GM12872 (cell line): Measurements from ENCODE around the gene CDH22.

Experiments
- TF ChIP-seq, protein P1 (sequence below): IDR thresholded peaks from 3 replicates; pipeline ENCODE4 v1.5.1; 2011; ENCODE audit warnings: low read depth, mild to moderate bottlenecking, low read length, moderate library complexity; ENCODE audit not compliant: insufficient read depth

Gene CDH22

GRCh38 chr20:46221256-46221833 is 87.0 kb downstream of the CDH22 start:
- TF ChIP-seq, protein P1, sequence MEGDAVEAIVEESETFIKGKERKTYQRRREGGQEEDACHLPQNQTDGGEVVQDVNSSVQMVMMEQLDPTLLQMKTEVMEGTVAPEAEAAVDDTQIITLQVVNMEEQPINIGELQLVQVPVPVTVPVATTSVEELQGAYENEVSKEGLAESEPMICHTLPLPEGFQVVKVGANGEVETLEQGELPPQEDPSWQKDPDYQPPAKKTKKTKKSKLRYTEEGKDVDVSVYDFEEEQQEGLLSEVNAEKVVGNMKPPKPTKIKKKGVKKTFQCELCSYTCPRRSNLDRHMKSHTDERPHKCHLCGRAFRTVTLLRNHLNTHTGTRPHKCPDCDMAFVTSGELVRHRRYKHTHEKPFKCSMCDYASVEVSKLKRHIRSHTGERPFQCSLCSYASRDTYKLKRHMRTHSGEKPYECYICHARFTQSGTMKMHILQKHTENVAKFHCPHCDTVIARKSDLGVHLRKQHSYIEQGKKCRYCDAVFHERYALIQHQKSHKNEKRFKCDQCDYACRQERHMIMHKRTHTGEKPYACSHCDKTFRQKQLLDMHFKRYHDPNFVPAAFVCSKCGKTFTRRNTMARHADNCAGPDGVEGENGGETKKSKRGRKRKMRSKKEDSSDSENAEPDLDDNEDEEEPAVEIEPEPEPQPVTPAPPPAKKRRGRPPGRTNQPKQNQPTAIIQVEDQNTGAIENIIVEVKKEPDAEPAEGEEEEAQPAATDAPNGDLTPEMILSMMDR, result no peak

DNA sequence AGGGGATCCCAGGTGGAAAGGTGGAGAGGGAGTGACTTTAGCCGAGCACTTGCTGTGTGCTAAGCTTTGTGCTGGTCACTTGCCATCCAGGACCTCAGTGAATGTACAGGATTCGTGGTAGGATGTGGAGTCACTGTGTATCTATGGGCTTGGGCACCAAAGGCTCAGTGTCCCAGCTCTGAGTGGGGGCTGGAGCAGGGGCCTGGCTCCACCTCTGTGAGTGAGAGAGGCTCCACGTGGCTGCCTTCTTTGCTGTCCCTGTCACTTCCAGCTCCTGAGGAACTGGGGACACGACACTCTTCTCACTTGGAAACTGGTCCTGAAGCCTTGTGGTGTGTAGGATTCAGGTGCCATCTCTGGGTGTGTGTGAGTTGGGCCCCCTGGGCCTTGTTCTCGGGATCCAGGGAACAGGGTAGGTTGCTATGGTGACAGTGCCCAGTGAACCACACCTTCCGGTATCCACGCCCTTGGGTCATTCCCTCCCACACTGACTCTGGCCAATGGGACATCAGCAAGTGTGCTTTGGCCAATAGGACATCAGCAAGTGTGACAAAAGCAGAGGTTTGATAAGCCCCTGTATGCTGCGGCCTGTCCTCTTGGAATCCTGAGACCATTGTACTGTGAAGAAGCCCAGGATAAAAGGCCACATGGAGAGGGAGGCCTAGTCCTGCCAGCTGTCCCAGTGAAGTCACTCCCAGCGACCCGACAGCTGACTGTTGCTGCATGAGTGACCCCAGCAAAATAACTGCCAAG is 87.7 kb downstream of the CDH22 start:
- TF ChIP-seq, protein P1, result no peak

DNA sequence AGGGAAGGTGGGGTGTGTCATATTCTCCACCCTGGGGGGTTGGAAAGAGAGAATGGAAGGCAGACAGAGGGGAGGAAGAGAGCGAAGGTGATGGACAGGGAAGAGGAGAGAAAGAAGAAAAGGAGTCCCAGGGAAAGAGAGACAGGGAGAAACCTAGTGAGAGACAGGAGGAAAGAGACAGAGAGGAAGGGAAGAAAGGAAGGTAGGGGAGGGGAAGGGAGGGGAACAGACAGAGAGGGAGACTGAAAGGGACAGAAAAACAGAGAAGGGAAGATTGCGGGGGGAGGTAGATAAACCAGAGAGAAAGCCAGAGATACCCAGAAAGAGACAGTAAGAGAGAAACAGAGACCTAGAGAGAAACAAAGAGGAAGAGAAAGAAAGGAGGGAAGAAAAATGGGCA is 88.4 kb downstream of the CDH22 start:
- TF ChIP-seq, protein P1, result no peak

DNA sequence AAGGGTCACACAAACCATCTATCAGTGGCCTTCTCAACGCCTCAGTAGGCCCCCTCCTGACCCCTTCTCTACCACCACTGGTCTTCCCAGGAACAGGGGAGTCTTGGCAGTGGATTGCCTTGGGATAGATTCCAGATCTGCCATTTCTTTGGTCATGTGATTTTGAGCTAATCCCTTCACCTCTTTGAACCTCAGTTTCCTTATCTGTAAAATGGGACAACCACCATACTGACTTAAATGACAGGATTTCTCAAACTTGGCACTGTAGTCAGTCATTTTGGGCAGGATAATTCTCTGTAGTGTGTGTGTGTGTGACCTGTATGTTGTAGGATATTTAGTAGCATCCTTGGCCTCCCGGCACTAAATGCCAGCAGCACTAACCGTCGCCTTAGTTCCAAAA is 89.1 kb downstream of the CDH22 start:
- TF ChIP-seq, protein P1, result no peak

GRCh38 chr20:46218656-46219055 is 89.6 kb downstream of the CDH22 start:
- TF ChIP-seq, protein P1, result no peak

DNA sequence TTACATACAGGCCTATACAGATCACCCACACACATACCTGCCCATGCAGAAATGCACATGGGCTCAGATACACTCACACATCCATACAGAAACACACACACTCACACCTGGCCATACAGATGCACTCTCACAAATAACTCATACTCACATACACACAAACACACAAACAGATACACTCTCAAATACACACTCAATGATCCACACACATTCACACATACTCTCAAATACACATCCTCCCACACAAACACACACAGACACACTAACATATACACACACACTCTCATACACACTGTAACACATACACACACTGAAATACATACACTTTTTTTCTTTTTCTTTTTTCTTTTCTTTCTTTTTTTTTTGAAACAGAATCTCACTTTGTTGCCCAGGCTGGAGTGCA is 90.7 kb downstream of the CDH22 start:
- TF ChIP-seq, protein P1, result no peak

DNA sequence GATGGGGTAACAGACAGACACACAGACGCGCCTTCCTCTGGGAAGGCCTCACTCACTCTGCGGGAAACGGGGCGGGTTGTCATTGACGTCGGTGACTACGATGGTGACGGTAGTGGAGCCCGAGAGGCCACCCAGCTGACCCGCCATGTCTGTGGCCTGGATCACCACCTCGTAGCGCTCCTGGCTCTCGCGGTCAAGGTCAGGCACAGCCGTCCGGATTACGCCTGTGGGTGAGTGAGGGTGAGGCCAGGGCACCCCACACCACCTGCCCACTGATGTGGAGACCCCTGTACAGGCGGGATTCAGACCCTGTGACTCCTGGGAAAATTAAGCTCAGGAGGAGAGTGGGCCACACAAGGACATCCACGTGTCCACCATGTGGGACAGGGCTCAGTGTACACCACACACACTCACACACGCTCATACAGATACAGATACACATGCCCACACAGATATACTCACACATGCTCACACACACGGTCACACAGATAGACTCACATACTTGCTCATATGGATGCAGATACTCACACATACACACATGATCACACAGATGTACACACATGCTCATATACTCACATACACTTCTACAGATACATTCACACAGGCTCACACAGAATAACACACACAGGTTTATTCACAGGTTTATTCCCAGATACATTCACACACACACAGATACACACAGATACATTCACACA is 91.4 kb downstream of the CDH22 start:
- TF ChIP-seq, protein P1, result no peak
